LNCaP clone FGC (cell line): ENCODE results near the gene EMP3.
"Not testable (repeated sequence)": the region's sequence is repeated elsewhere in the genome, so short reads cannot be mapped to it uniquely, and the experiment has no call there.

Experiments used
- DNase-seq: peaks from one replicate; pipeline ENCODE4 v3.0.0-alpha.2; 2011; ENCODE audit warnings: low read depth
- H3K4me3 ChIP-seq: 2 replicates; pipeline ENCODE4 v1.5.1; 2011; ENCODE audit warnings: mild to moderate bottlenecking, low read depth, low read length, control low read depth
- CTCF ChIP-seq: IDR thresholded peaks from 2 replicates; pipeline ENCODE4 v1.5.1; 2012; ENCODE audit warnings: mild to moderate bottlenecking; ENCODE audit not compliant: control insufficient read depth, insufficient read depth; ENCODE audit errors: extremely low read depth

Gene EMP3

DNA sequence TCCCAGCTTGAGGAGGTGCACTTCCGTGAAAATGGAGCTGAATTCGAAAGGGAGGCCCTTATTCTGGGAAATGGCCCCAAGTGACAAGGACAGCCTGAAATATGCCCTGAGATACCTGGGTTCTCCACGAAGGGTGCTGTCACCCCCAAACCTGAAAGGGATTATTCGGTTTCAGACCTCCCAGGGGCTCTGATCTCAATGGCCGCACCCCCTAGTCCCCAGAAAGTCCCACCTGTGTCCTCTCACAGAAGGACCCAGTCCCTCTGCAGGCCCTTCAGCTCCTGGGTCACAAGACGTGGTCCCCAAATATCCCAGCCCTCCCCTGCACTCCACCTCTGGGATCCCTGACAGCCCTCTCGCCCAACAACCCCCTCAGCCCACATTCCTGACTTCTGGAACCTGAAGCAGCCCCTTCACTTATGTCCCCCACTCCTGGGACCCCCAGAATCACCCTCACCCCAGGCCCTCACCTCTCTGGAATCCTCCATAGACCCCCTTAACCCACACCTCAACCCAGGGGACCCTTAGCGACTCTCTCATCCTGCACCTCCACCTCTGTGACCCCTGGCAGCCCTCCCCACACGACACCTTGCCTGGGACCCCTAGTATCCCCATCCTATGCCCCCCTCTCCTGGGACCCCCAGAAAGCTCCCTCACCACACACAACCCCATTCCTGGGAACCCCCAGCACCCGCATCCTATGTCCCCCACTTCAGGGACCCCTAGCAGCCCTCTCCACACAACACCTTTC lies 39.4 kb downstream of the EMP3 start:
- no peak for TF ChIP-seq CTCF
- H3K4me3 ChIP-seq, result no peak overlapping the region
- DNase-seq, result no peak

DNA sequence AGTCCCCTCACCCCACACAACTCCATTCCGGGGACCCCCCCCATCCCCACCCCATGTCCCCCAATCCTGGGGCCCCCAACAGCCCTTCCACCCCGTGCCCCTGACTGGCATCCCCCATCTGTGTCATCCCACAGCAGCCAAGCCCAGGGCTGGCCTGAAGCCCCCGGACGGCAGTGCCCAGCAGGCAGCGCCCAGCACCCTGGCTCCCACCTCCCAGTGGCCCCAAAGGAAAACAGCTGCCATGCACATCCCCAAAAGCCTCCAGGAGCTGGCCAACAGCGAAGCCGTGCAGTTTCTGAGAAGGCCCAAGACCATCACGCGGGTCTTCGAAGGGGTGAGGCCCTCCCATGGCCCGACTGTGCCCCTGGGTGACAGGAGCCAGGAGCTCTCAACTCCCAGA lies 40.2 kb downstream of the EMP3 start:
- no peak overlapping the region for H3K4me3 ChIP-seq
- no peak for TF ChIP-seq CTCF
- DNase-seq, result no peak

DNA sequence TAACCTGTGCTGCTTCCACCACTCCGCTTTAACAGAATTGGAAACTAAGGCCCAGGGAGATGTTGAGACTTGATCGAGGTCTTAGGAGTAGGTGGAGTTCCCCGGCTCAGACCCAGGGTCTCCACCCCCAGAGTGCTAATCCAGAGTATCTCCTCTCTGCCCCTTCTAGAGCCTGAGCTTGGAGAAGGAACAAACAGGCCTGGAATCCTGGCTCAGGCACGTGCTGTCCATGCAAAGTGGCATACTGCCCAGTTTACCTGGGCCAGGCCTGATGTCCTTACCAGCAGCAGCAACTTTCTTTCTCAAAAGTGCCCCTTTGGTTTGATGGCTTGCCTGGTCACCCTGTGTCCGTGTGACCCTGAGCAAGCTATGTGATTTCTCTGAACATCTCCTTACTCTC lies 42.5 kb downstream of the EMP3 start:
- no peak overlapping the region for H3K4me3 ChIP-seq
- TF ChIP-seq CTCF, result no peak
- DNase-seq, result no peak

DNA sequence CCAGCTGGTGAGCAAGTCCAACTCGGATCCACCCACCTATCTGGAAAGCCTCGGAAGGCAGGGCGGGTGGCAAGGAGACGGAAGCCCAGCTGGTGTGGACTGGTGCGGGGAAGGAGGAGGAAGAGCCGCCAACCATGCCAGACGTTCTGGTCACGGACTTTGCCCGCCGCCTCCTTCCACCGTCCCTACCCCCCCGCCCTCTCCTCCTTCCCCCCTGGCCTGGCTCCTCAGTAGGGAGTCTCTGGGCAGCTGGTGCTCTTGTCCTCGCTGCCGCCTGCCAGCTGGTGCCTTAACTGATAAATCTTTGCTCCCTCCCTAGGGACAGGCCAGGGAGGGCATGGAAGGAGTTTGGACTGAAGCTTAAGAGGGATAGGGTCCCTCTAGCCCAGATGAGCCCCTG lies 43.6 kb downstream of the EMP3 start:
- no peak overlapping the region for H3K4me3 ChIP-seq
- DNase-seq, result no peak
- no peak for TF ChIP-seq CTCF

DNA sequence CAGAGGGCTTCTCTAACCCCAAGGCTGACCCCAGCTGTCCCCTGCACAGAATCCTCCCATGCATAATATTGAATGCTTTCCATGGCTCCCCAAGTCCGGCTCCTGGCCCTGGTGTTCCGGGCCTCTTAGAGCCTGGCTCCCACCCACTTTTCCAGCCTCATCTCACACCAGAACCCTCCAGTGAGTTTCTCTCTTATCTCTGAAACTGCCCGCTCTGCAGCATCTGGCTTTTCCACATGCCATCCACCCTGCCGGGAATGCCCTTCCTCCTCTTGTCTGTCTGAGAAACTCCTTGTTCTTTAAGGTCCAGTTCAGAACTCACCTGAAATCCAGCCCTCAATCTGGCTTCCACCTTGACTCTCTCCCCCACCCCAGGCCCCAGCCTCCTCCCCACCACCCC lies 45.6 kb downstream of the EMP3 start:
- no peak overlapping the region for H3K4me3 ChIP-seq
- no peak for DNase-seq
- no peak for TF ChIP-seq CTCF

- no peak overlapping the region for H3K4me3 ChIP-seq
- DNase-seq, result no peak
- TF ChIP-seq CTCF, result no peak
Observed at GRCh38 chr19:48371367-48371766, 46.0 kb downstream of the EMP3 start.

- H3K4me3 ChIP-seq, DNase-seq: not testable (repeated sequence)
Observed at GRCh38 chr19:48371771-48372170, 46.4 kb downstream of the EMP3 start.

DNA sequence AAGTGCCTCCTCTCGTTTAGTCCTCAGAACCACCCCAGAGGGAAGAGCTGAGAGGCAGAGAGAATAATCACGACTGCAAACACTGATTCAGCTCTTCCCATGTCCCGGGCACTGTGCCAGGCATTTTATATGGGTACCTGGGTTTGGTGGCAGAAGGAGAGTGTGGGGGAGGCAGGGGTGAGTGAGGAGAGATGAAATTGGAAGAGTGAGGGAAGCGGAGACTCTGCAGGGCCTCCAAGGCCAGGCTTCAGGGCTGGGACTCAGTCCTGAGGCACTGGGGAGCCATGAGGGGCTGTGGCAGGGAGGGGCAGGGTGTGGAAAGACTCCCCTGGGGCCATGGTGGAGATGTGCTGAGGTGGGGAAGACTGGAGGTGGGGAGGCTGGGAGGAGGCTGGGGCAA lies 47.6 kb downstream of the EMP3 start:
- no peak overlapping the region for H3K4me3 ChIP-seq
- no peak for DNase-seq
- TF ChIP-seq CTCF, result no peak
